ENCODE measurements around the gene SLC17A2. TPM values are rescaled to one million over a fixed set of nuclear protein-coding genes. Genes with fewer than 3 reads are reported as not detected.

Gene SLC17A2
- total and polyA plus RNA-seq, 2 of the 13 experiments (the other 11 are each of a cell fraction or from before 2014, with no cell fraction given), result 11.2 to 32.4 TPM

- in situ Hi-C loops (cut with HindIII; ENCODE audit: extremely low pct_ligation_motif_present, low pct_unique_long_range_greater_than_20kb) (loop anchor here (5.0 to 25.0 kb wide), 2 partner anchors 34 to 636 kb away; partner anchors contain the start of gene SLC17A2), intact Hi-C loops (cut with micrococcal nuclease; ENCODE audit: unreplicated experiment) (no loop called here)
- ChIA-PET CTCF (ENCODE audit: low intra/inter-chr PET ratio, low total read pairs) (no interaction called here), POLR2A (interaction anchor here (1.0 to 3.8 kb wide), 9 partner anchors 11 to 94 kb away, joined by 3 to 111 read pairs (median 5); partner anchors contain the start of gene SLC17A2)
- ATAC-seq, result peak; percentile 48; the same call in 2 of the 3 replicates
- Histone ChIP-seq H3K9me3 (ENCODE audit: low read length) (no peaks in the 10 kb centered on the region), H3K27me3 (ENCODE audit: control insufficient read depth in 1 of 2, insufficient read depth in 2 of 2, low read length in 2 of 2) (no peaks in the 10 kb centered on the region), H3K27ac (ENCODE audit: extremely low read length, insufficient read depth, low read length) (no peak overlapping the region), H3K4me1 (ENCODE audit: insufficient read depth, low read length) (peaks cover 50% of the 10 kb centered on the region), H3K4me2 (ENCODE audit: low read depth, low read length) (0 out of 2 replicates have a peak overlapping the region, but pooled peaks have one; percentile 9), H3K9ac (ENCODE audit: insufficient read depth, low read depth, low read length) (no peak overlapping the region), H4K20me1 (ENCODE audit: insufficient read depth, low read length) (no peaks in the 10 kb centered on the region), H3K36me3 (replicated peaks in 1 of 2; ENCODE audit: control insufficient read depth in 1 of 2, insufficient read depth in 2 of 2, low read length in 2 of 2) (no peaks in the 10 kb centered on the region), H2AFZ (ENCODE audit: low read length) (peak overlapping the region; percentile 25), H3K79me2 (ENCODE audit: insufficient read depth, low read length) (no peaks in the 10 kb centered on the region), H3K4me3 (replicated peaks in 1 of 3; ENCODE audit: insufficient read depth in 1 of 3, low read depth in 2 of 3, low read length in 3 of 3) (no peak overlapping the region)
- WGBS (ENCODE audit: low lambda C conversion rate), result 90% methylated on average over 5 of the region's 5 CpGs
- DNase-seq (ENCODE audit: low spot score), result no peak
- FAIRE-seq, result no peak
- BruUV-seq (replicated peaks), result no TSS peak
- TF ChIP-seq NR2C2 (CRISPR knock-in tag; IDR thresholded peaks at IDR 0.05; ENCODE audit: borderline replicate concordance) (0 out of 2 replicates have a peak, but pooled peaks have one; percentile 8), NFYB (CRISPR knock-in tag; IDR thresholded peaks at IDR 0.05) (peak; percentile 49), USF2 (IDR thresholded peaks at IDR 0.05; ENCODE audit: low read depth, low read length) (peak; percentile 44; the same call in 1 of the 2 replicates), USF2 (CRISPR knock-in tag; IDR thresholded peaks at IDR 0.05; ENCODE audit: borderline replicate concordance) (peak; percentile 56; the same call in 1 of the 2 replicates), ZMYM4 (CRISPR knock-in tag; IDR thresholded peaks at IDR 0.05) (peak; percentile 33; the same call in 1 of the 2 replicates), MAFG (CRISPR knock-in tag; IDR thresholded peaks at IDR 0.05) (peak; percentile 83), FOXC1 (CRISPR knock-in tag; IDR thresholded peaks at IDR 0.05; ENCODE audit: borderline replicate concordance) (0 out of 2 replicates have a peak, but pooled peaks have one; percentile 34), NFYC (CRISPR knock-in tag; IDR thresholded peaks at IDR 0.05) (peak; percentile 66), MAFF (IDR thresholded peaks at IDR 0.05; ENCODE audit: low read depth, low read length) (peak; percentile 100), BCL3 (CRISPR knock-in tag; IDR thresholded peaks at IDR 0.05) (no peak; the same call in 1 of the 2 replicates), ZNF34 (CRISPR knock-in tag; IDR thresholded peaks at IDR 0.05; ENCODE audit: borderline replicate concordance) (0 out of 2 replicates have a peak, but pooled peaks have one; percentile 15), KLF9 (CRISPR knock-in tag; IDR thresholded peaks at IDR 0.05; ENCODE audit: low read depth) (no peak), ZNF510 (CRISPR knock-in tag; IDR thresholded peaks at IDR 0.05; ENCODE audit: low read depth) (0 out of 2 replicates have a peak, but pooled peaks have one; percentile 54)
- TF ChIP-seq, protein P1, sequence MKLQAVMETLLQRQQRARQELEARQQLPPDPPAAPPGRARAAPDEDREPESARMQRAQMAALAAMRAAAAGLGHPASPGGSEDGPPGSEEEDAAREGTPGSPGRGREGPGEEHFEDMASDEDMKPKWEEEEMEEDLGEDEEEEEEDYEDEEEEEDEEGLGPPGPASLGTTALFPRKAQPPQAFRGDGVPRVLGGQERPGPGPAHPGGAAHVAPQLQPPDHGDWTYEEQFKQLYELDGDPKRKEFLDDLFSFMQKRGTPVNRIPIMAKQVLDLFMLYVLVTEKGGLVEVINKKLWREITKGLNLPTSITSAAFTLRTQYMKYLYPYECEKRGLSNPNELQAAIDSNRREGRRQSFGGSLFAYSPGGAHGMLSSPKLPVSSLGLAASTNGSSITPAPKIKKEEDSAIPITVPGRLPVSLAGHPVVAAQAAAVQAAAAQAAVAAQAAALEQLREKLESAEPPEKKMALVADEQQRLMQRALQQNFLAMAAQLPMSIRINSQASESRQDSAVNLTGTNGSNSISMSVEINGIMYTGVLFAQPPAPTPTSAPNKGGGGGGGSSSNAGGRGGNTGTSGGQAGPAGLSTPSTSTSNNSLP (IDR thresholded peaks at IDR 0.05; ENCODE audit: low read depth, low read length), result no peak
Observed at GRCh38 chr6:25898289-25898977, 32.1 kb downstream of the SLC17A2 start.
